ENCODE measurements around the gene SLC35A5. TPM values are rescaled to one million over a fixed set of nuclear protein-coding genes. Genes with fewer than 3 reads are reported as not detected.

SLC35A5 gene
- total RNA-seq, 1 donor from 2014 or later, result 18.2 TPM

- ATAC-seq (no peak), DNase-seq (ENCODE audit: low spot score) (no peak)
Observed at GRCh38 chr3:112623213-112623612, 61.4 kb downstream of the SLC35A5 start.

- ATAC-seq (no peak), DNase-seq (ENCODE audit: low spot score) (no peak)
Observed at GRCh38 chr3:112623717-112624116, 61.9 kb downstream of the SLC35A5 start.

DNA sequence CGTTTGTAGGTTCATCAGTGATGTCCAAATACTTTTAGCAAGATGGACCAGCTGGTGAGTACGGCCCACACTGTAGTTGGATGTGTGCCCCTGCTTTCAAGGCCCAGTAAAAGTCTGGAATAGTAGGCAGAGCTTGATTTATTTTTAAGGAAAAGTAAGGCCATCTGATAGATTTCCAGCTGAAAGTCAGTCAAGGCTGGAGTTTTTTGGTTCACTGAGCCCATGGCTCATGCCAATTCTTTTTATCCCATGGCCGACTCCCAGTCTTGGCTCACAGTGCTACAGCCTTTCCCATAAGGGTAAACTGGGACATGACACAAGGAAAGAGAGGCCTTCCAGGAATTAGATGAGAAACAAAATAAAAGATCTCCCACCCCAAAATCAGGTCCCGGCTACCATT, 65.6 kb downstream of the SLC35A5 start:
- DNase-seq (ENCODE audit: low spot score) (no peak), ATAC-seq (no peak)

GRCh38 chr3:112627919-112628466, 66.1 kb downstream of the SLC35A5 start:
- ATAC-seq (no peak), DNase-seq (ENCODE audit: low spot score) (no peak)

- DNase-seq (ENCODE audit: low spot score), result no peak
- ATAC-seq, result no peak
Observed at GRCh38 chr3:112629425-112629824, 67.6 kb downstream of the SLC35A5 start.

GRCh38 chr3:112631257-112631656, 69.4 kb downstream of the SLC35A5 start:
- DNase-seq (ENCODE audit: low spot score), result no peak
- ATAC-seq, result no peak

DNA sequence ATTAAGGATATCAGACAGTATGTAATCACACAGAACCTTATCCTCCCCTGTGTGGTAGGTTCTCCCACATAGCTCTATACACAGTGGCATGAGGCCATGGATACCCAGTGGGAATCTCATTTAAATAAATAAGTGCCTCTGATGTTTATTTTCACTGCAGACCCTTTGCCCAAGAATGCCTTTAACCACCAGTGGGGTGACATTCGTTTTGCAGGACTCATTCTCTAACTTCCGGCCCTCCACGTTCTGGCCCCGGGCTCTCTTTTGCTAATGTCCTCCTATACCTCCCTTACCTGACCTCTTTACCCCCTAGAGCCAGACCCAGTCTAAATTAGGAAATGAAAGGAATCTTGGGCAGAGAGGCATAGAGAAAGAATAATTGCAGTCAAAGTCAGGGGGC, 70.8 kb downstream of the SLC35A5 start:
- no peak for ATAC-seq
- DNase-seq (ENCODE audit: low spot score), result no peak

DNA sequence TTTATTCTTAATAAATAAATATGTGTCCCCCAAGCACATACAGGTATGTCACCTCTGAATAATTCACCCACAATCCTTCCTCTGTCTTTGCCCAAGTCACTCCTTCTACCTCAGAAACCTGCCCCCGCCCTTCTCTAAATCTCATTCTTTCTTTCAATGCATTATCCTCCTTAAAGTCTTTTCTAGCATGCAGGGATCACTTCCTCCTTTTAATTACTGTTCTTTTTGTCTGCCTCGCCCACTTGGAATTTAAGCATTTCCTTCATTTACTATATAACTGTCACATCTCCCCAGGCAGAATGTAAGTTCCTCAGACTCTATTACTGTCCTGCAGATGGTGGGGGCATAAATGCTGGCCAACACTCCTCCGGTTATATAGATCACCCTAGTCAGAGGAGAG, 71.3 kb downstream of the SLC35A5 start:
- ATAC-seq (no peak), DNase-seq (ENCODE audit: low spot score) (no peak)

DNA sequence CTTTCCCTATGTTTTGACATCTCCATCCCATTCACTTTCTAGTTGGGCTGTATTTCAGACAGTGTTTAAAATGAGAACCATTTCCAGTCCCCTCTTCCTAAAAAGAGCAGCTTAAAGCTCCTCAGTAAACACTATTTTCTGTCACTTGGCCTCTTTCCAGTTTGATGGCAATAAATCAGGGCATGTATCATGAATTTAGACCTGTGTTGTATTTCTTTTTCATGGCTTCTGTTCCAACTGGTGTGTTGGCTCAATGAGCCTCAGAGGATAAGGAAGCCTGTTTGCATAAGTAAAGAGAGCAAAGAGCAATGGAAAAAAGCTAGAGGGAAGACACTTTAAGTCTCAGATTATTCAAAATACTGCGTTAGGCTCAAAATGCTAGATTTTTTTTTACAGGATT, 71.9 kb downstream of the SLC35A5 start:
- ATAC-seq, result no peak
- no peak for DNase-seq (ENCODE audit: low spot score)

- ATAC-seq, result no peak
Observed at GRCh38 chr3:112634786-112635541, 73.1 kb downstream of the SLC35A5 start.

More at GRCh38 chr3:112634786-112635541, 73.1 kb downstream of the SLC35A5 start:
- no peak for DNase-seq (ENCODE audit: low spot score)

Other genes starting within 250 kb of the SLC35A5 start
- gene CD200, start 228.9 kb upstream of the SLC35A5 start, total RNA-seq, result 0.38 TPM
- gene BTLA, start 62.6 kb upstream of the SLC35A5 start, total RNA-seq, result 0.25 TPM
- 19.6 TPM for gene ATG3, start 83 bp upstream of the SLC35A5 start, total RNA-seq
- gene CCDC80, start 79.1 kb downstream of the SLC35A5 start, total RNA-seq, result 0.75 TPM

All from left lobe of liver (tissue), 2 donors.